Measurements from ENCODE around the gene BRD9.
"Not testable (repeated sequence)": the region's sequence is repeated elsewhere in the genome, so short reads cannot be mapped to it uniquely, and the experiment has no call there.

BRD9 gene

GRCh38 chr5:840118-840973, 52.3 kb downstream of the BRD9 start:
- H3K9me2 ChIP-seq (replicated peaks; ENCODE audit: control insufficient read depth, low read length); H3F3A ChIP-seq (ENCODE audit: control insufficient read depth, insufficient read depth); H3K27me3 ChIP-seq (ENCODE audit: control insufficient read depth, low read length); H3K4me2 ChIP-seq (ENCODE audit: low read length); H3K4me3 ChIP-seq (ENCODE audit: low read length); H4K20me1 ChIP-seq (ENCODE audit: control insufficient read depth, insufficient read depth, low read depth, low read length); H3K36me3 ChIP-seq (ENCODE audit: control insufficient read depth, low read length); H3K9me3 ChIP-seq (ENCODE audit: control insufficient read depth, insufficient read depth, low read length); H3K79me2 ChIP-seq (ENCODE audit: control insufficient read depth, low read length); H3K27ac ChIP-seq (ENCODE audit: low read depth, low read length): not testable (repeated sequence)
- H3K4me1 ChIP-seq (ENCODE audit: control insufficient read depth, low read length): peaks cover 15% of the 10 kb centered on the region

- not testable (repeated sequence) for H3K9me2 ChIP-seq (replicated peaks; ENCODE audit: control insufficient read depth, low read length); H3K27me3 ChIP-seq (ENCODE audit: control insufficient read depth, low read length); H3K9me3 ChIP-seq (ENCODE audit: control insufficient read depth, insufficient read depth, low read length); H3K27ac ChIP-seq (ENCODE audit: low read depth, low read length); H3K79me2 ChIP-seq (ENCODE audit: control insufficient read depth, low read length); H3K36me3 ChIP-seq (ENCODE audit: control insufficient read depth, low read length); H4K20me1 ChIP-seq (ENCODE audit: control insufficient read depth, insufficient read depth, low read depth, low read length); H3F3A ChIP-seq (ENCODE audit: control insufficient read depth, insufficient read depth); H3K4me2 ChIP-seq (ENCODE audit: low read length); H3K4me3 ChIP-seq (ENCODE audit: low read length)
- H3K4me1 ChIP-seq (ENCODE audit: control insufficient read depth, low read length): peaks cover 15% of the 10 kb centered on the region
Measured at GRCh38 chr5:838431-838851, 54.2 kb downstream of the BRD9 start.

- H3K4me3 ChIP-seq (ENCODE audit: low read length); H3K79me2 ChIP-seq (ENCODE audit: control insufficient read depth, low read length); H3K4me2 ChIP-seq (ENCODE audit: low read length); H3K27ac ChIP-seq (ENCODE audit: low read depth, low read length); H3K9me2 ChIP-seq (replicated peaks; ENCODE audit: control insufficient read depth, low read length); H4K20me1 ChIP-seq (ENCODE audit: control insufficient read depth, insufficient read depth, low read depth, low read length); H3F3A ChIP-seq (ENCODE audit: control insufficient read depth, insufficient read depth); H3K36me3 ChIP-seq (ENCODE audit: control insufficient read depth, low read length); H3K27me3 ChIP-seq (ENCODE audit: control insufficient read depth, low read length); H3K9me3 ChIP-seq (ENCODE audit: control insufficient read depth, insufficient read depth, low read length): not testable (repeated sequence)
- H3K4me1 ChIP-seq (ENCODE audit: control insufficient read depth, low read length): peaks cover 15% of the 10 kb centered on the region
Measured at GRCh38 chr5:837621-838121, 54.9 kb downstream of the BRD9 start.

GRCh38 chr5:835933-836612, 56.5 kb downstream of the BRD9 start:
- not testable (repeated sequence) for H3K79me2 ChIP-seq (ENCODE audit: control insufficient read depth, low read length); H3K4me3 ChIP-seq (ENCODE audit: low read length); H3F3A ChIP-seq (ENCODE audit: control insufficient read depth, insufficient read depth); H3K9me2 ChIP-seq (replicated peaks; ENCODE audit: control insufficient read depth, low read length); H3K27me3 ChIP-seq (ENCODE audit: control insufficient read depth, low read length); H4K20me1 ChIP-seq (ENCODE audit: control insufficient read depth, insufficient read depth, low read depth, low read length); H3K9me3 ChIP-seq (ENCODE audit: control insufficient read depth, insufficient read depth, low read length); H3K27ac ChIP-seq (ENCODE audit: low read depth, low read length); H3K4me2 ChIP-seq (ENCODE audit: low read length); H3K36me3 ChIP-seq (ENCODE audit: control insufficient read depth, low read length)
- H3K4me1 ChIP-seq (ENCODE audit: control insufficient read depth, low read length): peaks cover 15% of the 10 kb centered on the region

- not testable (repeated sequence) for H3K27me3 ChIP-seq (ENCODE audit: control insufficient read depth, low read length); H3F3A ChIP-seq (ENCODE audit: control insufficient read depth, insufficient read depth); H3K4me2 ChIP-seq (ENCODE audit: low read length)
Measured at GRCh38 chr5:834013-834412, 58.6 kb downstream of the BRD9 start.

GRCh38 chr5:828194-828593, 64.4 kb downstream of the BRD9 start:
- not testable (repeated sequence) for H3K27me3 ChIP-seq (ENCODE audit: control insufficient read depth, low read length); H3K4me1 ChIP-seq (ENCODE audit: control insufficient read depth, low read length); H3K4me3 ChIP-seq (ENCODE audit: low read length); H3K36me3 ChIP-seq (ENCODE audit: control insufficient read depth, low read length); H3K79me2 ChIP-seq (ENCODE audit: control insufficient read depth, low read length); H3K9me2 ChIP-seq (replicated peaks; ENCODE audit: control insufficient read depth, low read length); H3K9me3 ChIP-seq (ENCODE audit: control insufficient read depth, insufficient read depth, low read length); H3K27ac ChIP-seq (ENCODE audit: low read depth, low read length); H3K4me2 ChIP-seq (ENCODE audit: low read length); H4K20me1 ChIP-seq (ENCODE audit: control insufficient read depth, insufficient read depth, low read depth, low read length); H3F3A ChIP-seq (ENCODE audit: control insufficient read depth, insufficient read depth)

More at GRCh38 chr5:834013-834412, 58.6 kb downstream of the BRD9 start:
- H4K20me1 ChIP-seq (ENCODE audit: control insufficient read depth, insufficient read depth, low read depth, low read length); H3K9me3 ChIP-seq (ENCODE audit: control insufficient read depth, insufficient read depth, low read length); H3K27ac ChIP-seq (ENCODE audit: low read depth, low read length); H3K36me3 ChIP-seq (ENCODE audit: control insufficient read depth, low read length); H3K9me2 ChIP-seq (replicated peaks; ENCODE audit: control insufficient read depth, low read length); H3K4me3 ChIP-seq (ENCODE audit: low read length); H3K79me2 ChIP-seq (ENCODE audit: control insufficient read depth, low read length): not testable (repeated sequence)
- H3K4me1 ChIP-seq (ENCODE audit: control insufficient read depth, low read length): peaks cover 15% of the 10 kb centered on the region

- H3K27ac ChIP-seq (ENCODE audit: low read depth, low read length); H3K36me3 ChIP-seq (ENCODE audit: control insufficient read depth, low read length); H3F3A ChIP-seq (ENCODE audit: control insufficient read depth, insufficient read depth); H3K4me1 ChIP-seq (ENCODE audit: control insufficient read depth, low read length); H3K9me3 ChIP-seq (ENCODE audit: control insufficient read depth, insufficient read depth, low read length); H3K4me3 ChIP-seq (ENCODE audit: low read length); H4K20me1 ChIP-seq (ENCODE audit: control insufficient read depth, insufficient read depth, low read depth, low read length); H3K4me2 ChIP-seq (ENCODE audit: low read length); H3K9me2 ChIP-seq (replicated peaks; ENCODE audit: control insufficient read depth, low read length); H3K27me3 ChIP-seq (ENCODE audit: control insufficient read depth, low read length); H3K79me2 ChIP-seq (ENCODE audit: control insufficient read depth, low read length): not testable (repeated sequence)
Measured at GRCh38 chr5:825544-825943, 67.1 kb downstream of the BRD9 start.
